HepG2 (cell line): Measurements from ENCODE around the gene SERPIND1. TPM values are rescaled to one million over a fixed set of nuclear protein-coding genes. Genes with fewer than 3 reads are reported as not detected.
A peak's percentile ranks its signal among the peaks of the same experiment; 100 is the strongest.

Experiments
- ATAC-seq: fragments of 200-7000 bp; cut with Tn5 transposase; 3 replicates; pipeline ENCODE4 v1.9.1; 2020; ENCODE audit warnings: mild to moderate bottlenecking, moderate library complexity
- BruUV-seq: library from RNA; stranded (reverse); fragments of 400-500 nt; replicated peaks from 2 replicates; lab custom pipeline; 2021; lab: Mats Ljungman, UMichigan
- CTCF ChIA-PET: fragments of 300-600 bp; formaldehyde crosslinking; extraction: SDS; loops from one replicate; lab custom pipeline; 2021; ENCODE audit warnings: low total read pairs, inconsistent platforms, low intra/inter-chr PET ratio; lab: Yijun Ruan, JAX
- POLR2A ChIA-PET: fragments of 350-600 bp; sonication (Branson Sonifier 250); formaldehyde crosslinking; loops from one replicate; lab custom pipeline; 2020; ENCODE audit warnings: antibody characterized with exemption, inconsistent platforms; lab: Yijun Ruan, JAX
- DNase-seq: peaks from one replicate; pipeline ENCODE4 v3.0.0-alpha.2; 2015; ENCODE audit warnings: low spot score
- FAIRE-seq: peaks from 3 replicates; lab custom pipeline; 2011; peaks lifted over from hg19 to GRCh38; lab: Jason Lieb, UNC
- H2AFZ ChIP-seq: one replicate; pipeline ENCODE4 v1.6.1; 2011; ENCODE audit warnings: low read length, inconsistent platforms
- H3K27ac ChIP-seq: fragments of 300-600 bp; 3 replicates; pipeline ENCODE4 v1.8.0; 2011; ENCODE audit warnings: mixed run types, mild to moderate bottlenecking, mixed read lengths, low read length, inconsistent platforms; ENCODE audit not compliant: insufficient read depth; ENCODE audit errors: extremely low read length
- H3K27me3 ChIP-seq, 2 experiments: fragments of 200-600 bp in 1 of 2; 2 replicates in 1 of 2; 3 replicates in 1 of 2; pipeline versions ENCODE4 v1.6.0 to v1.8.0; 2011; ENCODE audit warnings: low read length in 2 of 2, mild to moderate bottlenecking in 2 of 2, moderate library complexity in 2 of 2, inconsistent platforms in 1 of 2; ENCODE audit not compliant: insufficient read depth in 2 of 2, control insufficient read depth in 1 of 2
- H3K36me3 ChIP-seq, 2 experiments: fragments of 200-600 bp in 1 of 2; replicated peaks in 1 of 2; 2 replicates in 1 of 2; 3 replicates in 1 of 2; pipeline versions ENCODE4 v1.5.1 to v1.8.0; 2011; ENCODE audit warnings: low read length in 2 of 2, inconsistent platforms in 1 of 2; ENCODE audit not compliant: insufficient read depth in 2 of 2, control insufficient read depth in 1 of 2
- H3K4me1 ChIP-seq: 2 replicates; pipeline ENCODE4 v1.5.1; 2012; ENCODE audit warnings: low read length, inconsistent platforms; ENCODE audit not compliant: insufficient read depth
- H3K4me2 ChIP-seq: 2 replicates; pipeline ENCODE4 v1.6.0; 2011; ENCODE audit warnings: low read depth, low read length, inconsistent platforms
- H3K4me3 ChIP-seq, 3 experiments: fragments of 200-600 bp in 1 of 3; sonication (generic), shearing (Covaris generic) in 1 of 3; replicated peaks in 1 of 3; 2 replicates each; pipeline ENCODE4 v1.5.1; 2011 to 2016; ENCODE audit warnings: low read length in 3 of 3, inconsistent platforms in 2 of 3, low read depth in 2 of 3, mild to moderate bottlenecking in 2 of 3, control low read depth in 1 of 3, mixed read lengths in 1 of 3; ENCODE audit not compliant: insufficient read depth in 1 of 3
- H3K79me2 ChIP-seq: one replicate; pipeline ENCODE4 v1.6.1; 2011; ENCODE audit warnings: low read length, inconsistent platforms; ENCODE audit not compliant: insufficient read depth
- H3K9ac ChIP-seq: 2 replicates; pipeline ENCODE4 v1.6.0; 2011; ENCODE audit warnings: mild to moderate bottlenecking, low read depth, low read length, inconsistent platforms; ENCODE audit not compliant: insufficient read depth
- H3K9me3 ChIP-seq: 2 replicates; pipeline ENCODE4 v1.5.1; 2012; ENCODE audit warnings: mild to moderate bottlenecking, low read length
- H4K20me1 ChIP-seq: 2 replicates; pipeline ENCODE4 v1.6.0; 2011; ENCODE audit warnings: inconsistent platforms, mild to moderate bottlenecking, low read length, moderate library complexity; ENCODE audit not compliant: insufficient read depth
- NONO ChIP-seq, 2 experiments: fragments of 450-650 bp in 1 of 2; sonication (generic) in 1 of 2; formaldehyde crosslinking in 1 of 2; IDR thresholded peaks in 1 of 2; conservative IDR thresholded peaks in 1 of 2; 2 replicates each; pipeline versions ENCODE4 v1.6.1 to v1.8.0; 2017 to 2022; ENCODE audit warnings: mild to moderate bottlenecking in 1 of 2, missing genetic modification reagents in 1 of 2, moderate library complexity in 1 of 2
- NR2F6 ChIP-seq, 2 experiments: IDR thresholded peaks; 2 replicates each; pipeline ENCODE4 v1.6.1; 2016; ENCODE audit warnings: antibody characterized with exemption in 1 of 2, mild to moderate bottlenecking in 1 of 2
- SSRP1 ChIP-seq: IDR thresholded peaks from 2 replicates; pipeline ENCODE4 v1.6.1; 2016; ENCODE audit warnings: control low read depth
- ZNF687 ChIP-seq: sonication (generic); formaldehyde crosslinking; IDR thresholded peaks from 2 replicates; pipeline ENCODE4 v1.5.1; 2020; ENCODE audit warnings: mild to moderate bottlenecking, missing genetic modification reagents, moderate library complexity
- WGBS: methylation state at CpG from one replicate; pipeline ENCODE4 v1.1.6; 2017; ENCODE audit warnings: low lambda C conversion rate; 5-methylcytosine and 5-hydroxymethylcytosine counted together
- in situ Hi-C: cut with HindIII; loops from 2 replicates; pipeline ENCODE4 v1.10.0; 2017; ENCODE audit warnings: low pct_unique_long_range_greater_than_20kb; ENCODE audit not compliant: extremely low pct_ligation_motif_present
- intact Hi-C: fragments of 100-400 bp; cut with micrococcal nuclease; formaldehyde crosslinking; loops from one replicate; pipeline ENCODE4 v1.10.0; 2022; ENCODE audit not compliant: unreplicated experiment
- polyA plus RNA-seq, 8 experiments: library from polyadenylated mRNA; depleted of rRNA in 3 of 8; stranded (reverse) in 7 of 8; unstranded in 1 of 8; fragments of >200 nt; fragmentation: Illumina TruSeq in 4 of 8; extraction: Trizol in 4 of 8; gene quantifications; 2 replicates each; pipeline versions ENCODE4 v1.2.1 to v1.2.3, GENCODE V29; 2011 to 2016; ENCODE audit warnings: low read depth in 4 of 8, missing spikeins in 1 of 8, mixed read lengths in 1 of 8; ENCODE audit not compliant: insufficient read depth in 1 of 8
- total RNA-seq, 5 experiments: library from RNA; depleted of rRNA; stranded (reverse); fragments of >200 nt; fragmentation: Illumina TruSeq; extraction: Trizol; gene quantifications; 2 replicates each; pipeline ENCODE4 v1.2.3, GENCODE V29; 2016; ENCODE audit warnings: low read depth in 1 of 5

The SERPIND1 gene
- total and polyA plus RNA-seq, 2 of the 13 experiments (the other 11 are each of a cell fraction or from before 2014, with no cell fraction given): 111 to 350 TPM

GRCh38 chr22:20792221-20792965 is 18.5 kb downstream of the SERPIND1 start:
- Histone ChIP-seq H3K27me3 (no peaks in the 10 kb centered on the region), H3K79me2 (no peaks in the 10 kb centered on the region), H3K27ac (peak overlapping the region; percentile 92), H3K4me1 (peaks cover 77% of the 10 kb centered on the region), H3K4me3 (no peak overlapping the region), H3K9me3 (no peaks in the 10 kb centered on the region), H2AFZ (no peak overlapping the region), H4K20me1 (no peaks in the 10 kb centered on the region), H3K36me3 (peaks cover 16 to 48% of the 10 kb centered on the region in 2 experiments), H3K4me2 (no peak overlapping the region), H3K9ac (0 out of 2 replicates have a peak overlapping the region, but pooled peaks have one; percentile 33)
- WGBS: 96% methylated on average over 10 of the region's 12 CpGs
- ChIA-PET POLR2A (interaction anchor here (11.1 kb wide), 1 partner anchor 16 kb away, joined by 172 read pairs; the partner anchor contains the start of gene SERPIND1), CTCF (no interaction called here)
- in situ Hi-C loops: loop anchor here (10.0 kb wide), 1 partner anchor 62 kb away; the partner anchor contains the start of genes PI4KA and SNAP29
- FAIRE-seq: no peak
- intact Hi-C loops: no loop called here
- TF ChIP-seq NONO (IDR thresholded peaks at IDR 0.05): no peak
- TF ChIP-seq NONO (CRISPR knock-in tag; conservative IDR thresholded peaks at IDR 0.05): 0 out of 2 replicates have a peak, but pooled peaks have one; percentile 12
- no peak for TF ChIP-seq SSRP1 (CRISPR knock-in tag)
- peak; percentile 41 for TF ChIP-seq ZNF687
- TF ChIP-seq NR2F6 (IDR thresholded peaks at IDR 0.05): no peak
- TF ChIP-seq NR2F6 (CRISPR knock-in tag; IDR thresholded peaks at IDR 0.05): no peak
- no TSS peak for BruUV-seq
- no peak for ATAC-seq
- no peak for DNase-seq
